GM19193 (cell line): Measurements from ENCODE around the gene DONSON.

Experiments used
- POLR2A ChIP-seq: IDR thresholded peaks from 4 replicates; pipeline ENCODE4 v1.6.1; 2011; ENCODE audit not compliant: insufficient read depth, insufficient read length; ENCODE audit errors: extremely low read depth

DONSON gene

DNA sequence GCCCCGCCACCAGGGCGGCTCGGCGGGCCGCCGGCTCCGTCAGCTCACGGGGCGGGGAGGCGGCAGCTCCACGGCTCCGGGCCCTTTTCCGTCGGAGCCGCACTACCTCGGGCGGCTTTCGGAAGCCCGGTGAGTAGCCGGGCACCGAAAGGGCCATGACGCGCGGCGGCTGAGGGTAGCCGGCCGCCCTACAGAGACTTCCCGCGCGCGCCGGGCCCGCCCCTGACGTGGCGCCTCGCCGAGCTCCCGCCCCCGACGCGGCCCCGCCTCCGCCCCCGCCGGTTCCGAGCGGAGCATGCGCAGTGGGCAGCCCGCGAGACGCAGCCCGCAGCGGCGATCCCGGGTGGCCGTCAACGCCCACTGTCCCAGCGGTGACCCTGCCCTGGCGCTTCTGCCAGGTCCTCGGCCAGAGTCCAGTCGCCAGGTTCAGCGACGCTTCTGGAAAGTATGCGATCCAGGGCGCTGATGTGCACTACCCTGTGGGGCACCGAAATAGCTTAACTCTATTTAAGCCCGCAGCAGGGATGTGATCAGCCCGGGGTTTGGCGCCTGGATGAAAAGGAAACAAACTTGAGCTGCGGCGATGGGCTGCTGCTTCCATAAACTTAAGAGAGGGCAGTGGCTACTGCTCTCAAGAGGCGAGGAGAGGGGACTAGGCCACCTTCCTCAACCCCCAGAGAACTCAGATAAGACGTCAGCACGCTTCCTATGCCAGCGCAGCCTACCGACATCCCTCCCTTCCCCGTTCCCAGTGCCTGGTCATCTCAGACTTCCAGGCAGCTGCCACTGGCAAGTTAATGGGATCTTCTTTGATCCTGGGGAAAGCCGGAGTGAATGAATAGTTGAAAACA is at the start of gene DONSON:
Gene DONSON, minus strand, starts transcription at position 200 of the 851 bp plus-strand sequence. Its CDS starts 43 bp downstream, at position 157.
- TF ChIP-seq POLR2A = peak; percentile 83

- no peak for TF ChIP-seq POLR2A
Measured at GRCh38 chr21:33634254-33634653, 45.8 kb upstream of the DONSON start.

- TF ChIP-seq POLR2A = no peak
Measured at GRCh38 chr21:33622253-33622652, 33.8 kb upstream of the DONSON start.

DNA sequence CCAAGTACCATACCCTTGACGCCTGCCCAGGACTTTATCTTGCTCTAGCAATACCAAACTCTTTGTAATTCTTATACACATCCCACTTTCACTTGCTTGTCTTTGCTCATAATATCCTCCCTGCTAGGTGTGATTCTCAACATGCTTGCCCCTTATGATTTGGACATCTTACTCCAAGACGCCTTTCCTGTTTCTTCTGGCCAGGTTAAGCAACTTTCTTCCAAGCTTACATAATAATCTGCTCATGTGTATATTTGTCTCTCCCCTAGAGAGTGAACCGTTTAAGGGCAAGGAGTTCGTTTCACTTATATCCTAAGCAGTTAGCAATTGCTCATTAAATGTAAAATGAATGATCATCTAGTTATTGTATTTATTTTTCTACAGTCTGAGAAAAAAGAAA is 31.2 kb upstream of the DONSON start:
- TF ChIP-seq POLR2A = no peak

GRCh38 chr21:33618407-33618806 is 29.9 kb upstream of the DONSON start:
- TF ChIP-seq POLR2A = no peak

- TF ChIP-seq POLR2A = no peak
Measured at GRCh38 chr21:33611006-33611744, 22.7 kb upstream of the DONSON start.

DNA sequence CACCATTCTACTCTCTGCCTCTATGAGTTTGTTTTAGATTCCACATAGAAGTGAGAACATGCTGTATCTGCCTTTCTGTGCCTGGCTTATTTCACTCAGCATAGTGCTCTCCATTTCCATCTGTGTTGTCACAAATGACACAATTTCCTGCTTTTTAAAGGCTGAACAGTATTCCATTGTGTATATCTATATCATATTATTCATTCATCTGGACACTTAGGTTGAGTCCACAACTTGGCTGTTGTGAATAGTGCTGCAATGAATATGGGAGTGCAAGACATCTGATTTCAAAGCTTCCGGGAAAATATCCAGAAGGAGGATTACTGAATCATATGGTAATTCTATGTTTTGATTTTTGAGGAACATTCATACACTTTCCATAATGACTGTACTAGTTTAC is 20.1 kb upstream of the DONSON start:
- no peak for TF ChIP-seq POLR2A

- no peak for TF ChIP-seq POLR2A
Measured at GRCh38 chr21:33598051-33598450, 9.6 kb upstream of the DONSON start.

- TF ChIP-seq POLR2A = no peak
Measured at GRCh38 chr21:33587792-33588484, 546 bp downstream of the DONSON start.

DNA sequence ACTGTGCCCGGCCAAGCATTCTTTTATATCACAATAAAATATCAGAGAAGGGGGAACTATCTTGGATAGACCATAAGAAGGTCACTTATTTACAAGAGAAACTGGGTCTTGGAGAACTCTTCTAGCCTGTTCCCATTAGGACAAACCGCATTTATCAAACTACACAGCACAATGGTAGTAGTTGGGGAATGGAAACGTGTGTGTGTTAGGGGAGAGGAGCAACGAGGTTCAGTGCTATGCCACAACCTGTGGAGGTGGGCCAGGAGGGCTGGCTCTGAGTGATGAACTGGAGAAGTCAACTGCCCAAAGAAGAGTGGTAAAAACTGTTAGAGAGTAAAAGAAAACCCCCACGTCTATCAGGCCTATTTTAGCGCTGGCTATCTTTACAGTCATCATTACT is 1.6 kb downstream of the DONSON start:
- TF ChIP-seq POLR2A = no peak

GRCh38 chr21:33584455-33584854 is 4.0 kb downstream of the DONSON start:
- TF ChIP-seq POLR2A = no peak

DNA sequence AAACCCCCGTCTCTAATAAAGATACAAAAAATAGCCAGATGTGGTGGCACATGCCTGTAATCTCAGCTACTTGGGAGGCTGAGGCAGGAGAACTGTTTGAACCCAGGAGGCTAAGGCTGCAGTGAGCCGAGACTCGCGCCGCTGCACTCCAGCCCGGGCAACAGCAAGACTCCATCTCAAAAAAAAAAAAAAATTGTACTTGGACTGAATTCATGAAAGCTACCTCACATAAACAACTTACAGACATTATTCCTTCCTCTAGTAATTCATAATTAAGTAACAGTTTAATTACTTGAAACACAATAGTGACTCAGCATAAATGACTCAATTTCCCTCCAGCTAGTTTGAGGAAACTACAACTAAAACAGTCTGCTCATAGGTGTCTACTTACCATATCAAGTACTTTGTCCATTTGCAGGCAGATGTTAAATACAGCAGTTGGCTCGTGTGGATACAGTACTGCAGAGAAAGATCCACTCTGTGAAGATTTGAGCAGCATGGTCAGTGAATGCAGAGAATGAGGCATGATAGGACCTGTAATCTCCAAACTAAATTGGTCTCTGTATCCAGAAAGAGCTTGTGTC is 9.4 kb downstream of the DONSON start:
- no peak for TF ChIP-seq POLR2A

DNA sequence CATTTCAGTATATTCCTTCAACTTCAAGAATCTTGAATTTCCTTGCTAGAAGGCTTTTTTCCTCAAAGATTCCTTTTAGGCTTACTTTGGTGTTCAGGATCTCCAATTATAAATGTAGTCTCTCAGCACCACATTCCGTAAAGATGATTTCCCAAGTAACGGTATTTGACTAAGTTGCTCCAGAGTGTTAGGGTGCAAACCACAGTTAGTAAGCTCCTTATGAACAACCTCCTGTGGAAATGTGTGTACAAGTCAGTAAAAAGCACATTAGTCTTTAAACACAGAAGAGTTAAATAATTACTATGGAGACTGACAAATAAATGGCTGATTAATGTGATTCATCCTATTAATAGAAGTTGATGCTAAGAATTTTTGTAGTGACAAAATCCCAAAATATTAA is 10.3 kb downstream of the DONSON start:
- no peak for TF ChIP-seq POLR2A

DNA sequence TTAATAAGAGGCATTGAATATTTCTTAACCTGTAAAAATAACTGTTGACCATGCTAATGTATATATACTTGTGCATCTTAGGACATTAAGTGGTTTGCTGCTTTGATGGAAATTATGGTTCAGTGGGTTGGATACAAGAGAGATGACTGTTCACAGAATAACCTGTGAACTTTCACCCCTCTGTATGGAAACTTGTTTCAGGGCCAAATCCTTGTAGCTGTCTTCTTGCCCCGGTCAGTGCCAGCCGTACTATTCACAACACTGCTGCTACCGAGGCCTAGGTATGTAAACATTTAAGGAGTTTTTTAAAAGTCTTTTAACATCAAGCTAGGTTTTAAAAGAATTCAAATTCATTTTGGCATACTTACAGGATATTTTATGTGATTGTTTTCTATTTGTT is 16.1 kb downstream of the DONSON start:
- no peak for TF ChIP-seq POLR2A

DNA sequence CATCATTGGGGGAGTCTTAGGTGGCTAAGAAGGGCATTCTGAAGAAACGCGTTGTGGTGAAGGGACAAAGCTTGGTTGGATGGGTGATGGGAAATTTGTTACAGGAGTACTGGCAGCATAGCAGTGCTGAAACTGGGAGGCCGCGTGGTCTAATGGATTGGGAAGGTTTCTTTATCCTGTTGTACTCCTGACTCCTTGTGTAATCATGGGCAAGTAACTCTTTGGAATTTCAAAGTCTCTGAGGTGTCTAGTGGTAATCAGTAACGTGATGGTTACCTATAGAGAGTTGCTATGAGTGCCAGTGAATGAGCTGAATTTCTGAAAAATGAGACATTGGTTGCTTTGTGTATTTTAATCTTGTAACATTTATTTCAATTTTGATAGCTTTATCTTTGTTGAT is 18.5 kb downstream of the DONSON start:
- no peak for TF ChIP-seq POLR2A
